HEK293T (cell line): ENCODE data around the gene DOK7.
A peak's percentile ranks its signal among the peaks of the same experiment; 100 is the strongest.

Experiments
- CTCF ChIA-PET: fragments of 350-600 bp; formaldehyde crosslinking; extraction: SDS; loops from one replicate; lab custom pipeline; 2021; ENCODE audit warnings: antibody characterized with exemption, inconsistent platforms; lab: Yijun Ruan, JAX
- POLR2A ChIA-PET: fragments of 350-600 bp; formaldehyde crosslinking; extraction: SDS; loops from one replicate; lab custom pipeline; 2020; ENCODE audit warnings: antibody characterized with exemption, inconsistent platforms; lab: Yijun Ruan, JAX
- DNase-seq: peaks from one replicate; pipeline ENCODE4 v3.0.0; 2012; ENCODE audit warnings: mixed read lengths; ENCODE audit errors: extremely low spot score
- ARNT ChIP-seq: fragments of 450-650 bp; IDR thresholded peaks from 2 replicates; pipeline ENCODE4 v1.6.1; 2017; ENCODE audit warnings: mild to moderate bottlenecking
- BHLHE40 ChIP-seq: fragments of 450-650 bp; IDR thresholded peaks from 2 replicates; pipeline ENCODE4 v1.6.1; 2016; ENCODE audit warnings: mild to moderate bottlenecking, moderate library complexity, borderline replicate concordance
- CTBP1 ChIP-seq: fragments of 450-650 bp; IDR thresholded peaks from 2 replicates; pipeline ENCODE4 v1.6.1; 2016; ENCODE audit warnings: borderline replicate concordance
- ELF4 ChIP-seq: fragments of 450-650 bp; IDR thresholded peaks from 2 replicates; pipeline ENCODE4 v1.6.1; 2017; ENCODE audit warnings: antibody characterized with exemption
- FOXA1 ChIP-seq: fragments of 450-650 bp; IDR thresholded peaks from 2 replicates; pipeline ENCODE4 v1.6.1; 2016; ENCODE audit warnings: mild to moderate bottlenecking
- FOXK2 ChIP-seq: fragments of 450-650 bp; IDR thresholded peaks from 2 replicates; pipeline ENCODE4 v1.6.1; 2016; ENCODE audit warnings: mild to moderate bottlenecking
- FOXM1 ChIP-seq: fragments of 450-650 bp; IDR thresholded peaks from 2 replicates; pipeline ENCODE4 v1.6.1; 2017; ENCODE audit warnings: mild to moderate bottlenecking, borderline replicate concordance
- HDGF ChIP-seq: fragments of 450-650 bp; IDR thresholded peaks from 2 replicates; pipeline ENCODE4 v1.6.1; 2017; ENCODE audit warnings: antibody characterized with exemption, borderline replicate concordance
- L3MBTL2 ChIP-seq: fragments of 450-650 bp; conservative IDR thresholded peaks from 2 replicates; pipeline ENCODE4 v1.6.1; 2016; ENCODE audit warnings: mild to moderate bottlenecking
- LEF1 ChIP-seq: fragments of 450-650 bp; IDR thresholded peaks from 2 replicates; pipeline ENCODE4 v1.6.1; 2017; ENCODE audit warnings: mild to moderate bottlenecking, borderline replicate concordance
- NFRKB ChIP-seq: fragments of 450-650 bp; IDR thresholded peaks from 2 replicates; pipeline ENCODE4 v1.6.1; 2016; ENCODE audit warnings: mild to moderate bottlenecking, moderate library complexity
- SP1 ChIP-seq: fragments of 450-650 bp; IDR thresholded peaks from 2 replicates; pipeline ENCODE4 v1.6.1; 2017
- SUZ12 ChIP-seq: fragments of 450-650 bp; IDR thresholded peaks from 2 replicates; pipeline ENCODE4 v1.6.1; 2016; ENCODE audit warnings: mild to moderate bottlenecking
- TARDBP ChIP-seq: fragments of 450-650 bp; IDR thresholded peaks from 2 replicates; pipeline ENCODE4 v1.6.1; 2016
- ZNF384 ChIP-seq: fragments of 450-650 bp; IDR thresholded peaks from 2 replicates; pipeline ENCODE4 v1.6.1; 2016
- TF ChIP-seq, protein P1 (sequence below): fragments of 450-650 bp; IDR thresholded peaks from 2 replicates; pipeline ENCODE4 v1.6.1; 2016

The DOK7 gene

GRCh38 chr4:3442959-3443749 lies 20.0 kb upstream of the DOK7 start:
- POLR2A ChIA-PET: no interaction called here
- TF ChIP-seq L3MBTL2 (no peak), LEF1 (no peak), CTBP1 (no peak; the same call in 1 of the 2 replicates), ARNT (no peak), SP1 (no peak), TARDBP (no peak), FOXK2 (no peak), FOXM1 (no peak), FOXA1 (no peak), ELF4 (no peak), SUZ12 (no peak), ZNF384 (no peak), HDGF (no peak), NFRKB (no peak)
- TF ChIP-seq, protein P1, sequence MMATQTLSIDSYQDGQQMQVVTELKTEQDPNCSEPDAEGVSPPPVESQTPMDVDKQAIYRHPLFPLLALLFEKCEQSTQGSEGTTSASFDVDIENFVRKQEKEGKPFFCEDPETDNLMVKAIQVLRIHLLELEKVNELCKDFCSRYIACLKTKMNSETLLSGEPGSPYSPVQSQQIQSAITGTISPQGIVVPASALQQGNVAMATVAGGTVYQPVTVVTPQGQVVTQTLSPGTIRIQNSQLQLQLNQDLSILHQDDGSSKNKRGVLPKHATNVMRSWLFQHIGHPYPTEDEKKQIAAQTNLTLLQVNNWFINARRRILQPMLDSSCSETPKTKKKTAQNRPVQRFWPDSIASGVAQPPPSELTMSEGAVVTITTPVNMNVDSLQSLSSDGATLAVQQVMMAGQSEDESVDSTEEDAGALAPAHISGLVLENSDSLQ: no peak
- DNase-seq: peak; percentile 91
- CTCF ChIA-PET: interaction anchor here (0.6 to 2.0 kb wide), 4 partner anchors 14 to 97 kb away, joined by 3 to 14 read pairs (median 5); no protein-coding TSS in a partner anchor

GRCh38 chr4:3443750-3444309 lies 19.3 kb upstream of the DOK7 start:
- ChIA-PET CTCF (interaction anchor here (1.0 to 2.0 kb wide), 3 partner anchors 15 to 98 kb away, joined by 3 to 14 read pairs (median 7); no protein-coding TSS in a partner anchor), POLR2A (no interaction called here)
- no peak for DNase-seq
- TF ChIP-seq, protein P1: no peak
- TF ChIP-seq ARNT: no peak

DNA sequence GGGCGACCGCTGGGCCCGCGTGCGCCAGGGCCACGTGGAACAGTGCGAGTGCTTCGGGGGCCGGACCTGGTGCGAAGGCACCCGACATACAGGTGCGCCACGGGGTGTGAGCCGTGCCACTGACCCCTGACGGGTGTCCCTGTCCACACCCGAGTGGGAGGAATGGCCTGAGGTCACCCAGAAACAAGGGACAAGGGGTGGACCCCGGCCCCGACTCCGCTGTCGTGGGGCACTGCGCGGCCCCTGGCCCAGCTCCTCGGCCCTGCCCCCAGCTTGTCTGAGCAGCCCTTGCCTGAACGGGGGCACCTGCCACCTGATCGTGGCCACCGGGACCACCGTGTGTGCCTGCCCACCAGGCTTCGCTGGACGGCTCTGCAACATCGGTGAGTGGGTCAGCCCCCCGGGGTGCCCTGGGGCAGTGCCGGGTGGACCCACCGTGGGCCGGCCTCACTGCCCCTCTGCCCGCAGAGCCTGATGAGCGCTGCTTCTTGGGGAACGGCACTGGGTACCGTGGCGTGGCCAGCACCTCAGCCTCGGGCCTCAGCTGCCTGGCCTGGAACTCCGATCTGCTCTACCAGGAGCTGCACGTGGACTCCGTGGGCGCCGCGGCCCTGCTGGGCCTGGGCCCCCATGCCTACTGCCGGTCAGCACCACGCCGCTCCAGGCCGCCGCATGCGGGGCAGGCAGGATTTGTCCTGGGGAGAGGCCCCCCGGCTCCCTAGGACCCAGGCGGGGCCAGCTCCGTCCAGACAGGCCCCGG lies 18.6 kb upstream of the DOK7 start:
- ChIA-PET CTCF (interaction anchor here (1.6 to 2.0 kb wide), 2 partner anchors 96 to 99 kb away, joined by 7 to 14 read pairs; no protein-coding TSS in a partner anchor), POLR2A (interaction anchor here (0.6 kb wide), 1 partner anchor 56 kb away, joined by 3 read pairs; no protein-coding TSS in a partner anchor)
- no peak for DNase-seq
- no peak for TF ChIP-seq FOXM1
- TF ChIP-seq SUZ12: no peak
- TF ChIP-seq ZNF384: no peak
- TF ChIP-seq, protein P1: no peak
- TF ChIP-seq LEF1: no peak
- no peak for TF ChIP-seq L3MBTL2
- no peak for TF ChIP-seq ARNT

DNA sequence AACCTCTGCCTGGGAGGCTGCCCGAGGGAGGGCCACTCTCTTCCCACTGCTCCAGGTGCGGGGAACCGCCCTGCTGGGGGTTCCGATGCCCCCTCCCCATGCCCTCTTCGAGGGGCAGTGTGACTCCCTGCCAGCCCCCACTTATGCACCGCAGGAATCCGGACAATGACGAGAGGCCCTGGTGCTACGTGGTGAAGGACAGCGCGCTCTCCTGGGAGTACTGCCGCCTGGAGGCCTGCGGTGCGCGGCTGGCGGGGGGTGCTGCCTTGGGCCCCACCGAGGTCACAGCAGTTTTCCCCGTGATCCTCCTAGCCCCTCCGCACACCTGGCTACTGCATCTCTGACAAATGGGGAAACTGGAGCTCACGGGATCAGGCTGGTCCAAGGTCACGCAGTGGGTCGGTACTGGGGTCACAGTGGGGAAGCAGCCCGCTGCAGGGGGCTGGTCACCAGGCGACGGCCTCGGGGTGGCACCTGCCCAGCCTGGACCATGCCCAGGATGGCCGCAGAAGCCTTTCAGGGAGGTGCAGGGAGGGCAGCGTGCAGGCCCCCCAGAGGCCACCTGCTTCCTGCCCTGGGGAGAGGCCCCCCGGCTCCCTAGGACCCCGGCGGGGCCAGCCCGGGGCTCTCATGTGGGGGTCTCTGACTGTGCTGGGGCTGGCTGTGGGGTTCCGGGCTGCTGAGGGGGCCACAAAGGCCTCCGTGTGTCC lies 17.8 kb upstream of the DOK7 start:
- CTCF ChIA-PET: no interaction called here
- no peak for DNase-seq
- POLR2A ChIA-PET: interaction anchor here (0.6 kb wide), 1 partner anchor 57 kb away, joined by 3 read pairs; no protein-coding TSS in a partner anchor
- TF ChIP-seq, protein P1: no peak
- TF ChIP-seq ELF4 (no peak), ZNF384 (no peak), CTBP1 (no peak), ARNT (no peak), TARDBP (no peak), FOXK2 (no peak), HDGF (no peak), BHLHE40 (no peak), L3MBTL2 (no peak), NFRKB (no peak), FOXM1 (no peak), LEF1 (no peak), SP1 (no peak), SUZ12 (no peak), FOXA1 (no peak)
